GM21576 (cell line): ENCODE measurements around the gene UBE2A.

Source experiments
- ATAC-seq: cut with Tn5 transposase; IDR thresholded peaks from one replicate; pipeline ENCODE4 v1.9.1; 2021; ENCODE audit warnings: mild to moderate bottlenecking, moderate library complexity; ENCODE audit not compliant: unreplicated experiment

Gene UBE2A

DNA sequence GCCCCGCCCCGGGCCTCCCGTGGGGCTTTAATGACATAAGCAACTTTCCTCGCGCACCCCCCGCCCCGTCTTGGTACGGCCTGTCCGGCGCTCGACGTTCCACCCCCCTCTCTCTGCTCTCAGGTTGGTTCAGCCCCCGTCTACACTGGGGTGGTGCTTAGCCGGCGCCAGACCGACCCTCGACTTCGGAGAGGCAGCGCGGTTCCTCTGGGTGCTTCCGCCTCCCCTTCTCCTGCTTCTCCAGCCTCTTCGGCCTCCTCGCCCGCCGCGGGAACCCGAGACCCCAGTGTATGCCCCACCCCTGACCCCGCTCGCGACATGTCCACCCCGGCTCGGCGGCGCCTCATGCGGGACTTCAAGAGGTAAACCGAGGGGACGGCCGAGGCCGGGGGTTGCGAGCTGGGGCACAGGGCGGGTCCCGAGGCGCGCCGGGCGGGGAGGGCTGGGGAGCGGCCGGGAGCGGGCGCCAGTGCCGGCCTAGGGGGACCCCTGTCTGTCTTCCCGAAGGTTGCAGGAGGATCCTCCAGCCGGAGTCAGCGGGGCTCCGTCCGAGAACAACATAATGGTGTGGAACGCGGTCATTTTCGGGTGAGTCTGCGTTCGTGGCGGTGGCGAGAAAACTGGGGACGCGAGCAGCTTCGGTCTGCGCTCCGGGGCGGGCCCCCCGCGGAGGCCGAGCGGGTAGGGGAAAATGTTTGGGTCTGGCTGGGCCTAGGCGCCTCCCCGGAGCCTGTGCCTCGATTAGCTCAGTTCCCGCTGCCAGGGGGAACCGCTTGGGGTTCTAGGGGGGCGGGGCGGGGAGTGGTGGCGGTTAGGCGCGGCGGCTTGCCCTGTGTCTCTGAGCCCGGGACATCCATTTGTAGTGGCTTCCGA lies at the start of gene UBE2A:
Gene UBE2A, plus strand, starts transcription at position 170 of the 873 bp plus-strand sequence. Its CDS starts 149 bp downstream, at position 319.
- peak; percentile 75 for ATAC-seq

DNA sequence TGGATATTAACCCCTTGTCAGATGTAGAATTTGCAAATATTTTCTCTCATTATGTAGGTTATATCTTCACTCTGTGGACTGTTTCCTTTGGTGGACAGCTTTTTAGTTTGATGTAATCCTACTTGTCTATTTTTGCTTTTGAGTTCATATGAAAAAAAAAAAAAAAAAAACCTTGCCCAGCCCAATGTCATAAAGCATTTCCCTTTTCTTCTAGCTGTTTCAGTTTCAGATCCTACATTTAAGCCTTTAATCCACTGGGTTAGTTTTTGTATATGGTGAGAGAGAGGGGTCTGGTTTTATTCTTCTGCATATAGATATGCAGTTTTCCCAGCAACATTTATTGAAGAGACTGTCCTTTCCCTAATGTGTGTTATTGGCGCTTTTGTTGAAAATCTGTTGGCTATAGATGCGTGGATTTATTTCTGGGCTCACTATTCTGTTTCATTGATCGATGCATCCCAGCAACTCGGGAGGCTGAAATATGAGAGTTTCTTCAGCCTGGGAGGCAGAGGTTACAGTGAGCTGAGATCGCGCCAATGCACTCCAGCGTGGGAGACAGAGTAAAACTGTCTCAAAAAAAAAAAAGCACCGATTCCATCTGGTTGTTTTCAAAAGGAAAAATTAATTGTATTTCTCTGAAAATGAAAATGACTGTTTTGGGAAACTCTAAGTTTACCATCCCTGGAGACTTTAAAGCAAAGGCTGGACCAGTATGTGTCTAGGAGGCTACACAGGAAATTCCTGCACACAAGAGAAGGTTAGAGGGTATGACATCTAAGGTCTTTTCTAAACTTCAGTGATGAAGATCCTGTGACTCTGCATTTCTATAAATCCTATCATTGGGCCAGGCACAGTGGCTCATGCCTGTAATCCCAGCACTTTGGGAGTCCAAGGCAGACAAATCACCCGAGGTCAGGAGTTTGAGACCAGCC lies 44.8 kb upstream of the UBE2A start:
- no peak for ATAC-seq

DNA sequence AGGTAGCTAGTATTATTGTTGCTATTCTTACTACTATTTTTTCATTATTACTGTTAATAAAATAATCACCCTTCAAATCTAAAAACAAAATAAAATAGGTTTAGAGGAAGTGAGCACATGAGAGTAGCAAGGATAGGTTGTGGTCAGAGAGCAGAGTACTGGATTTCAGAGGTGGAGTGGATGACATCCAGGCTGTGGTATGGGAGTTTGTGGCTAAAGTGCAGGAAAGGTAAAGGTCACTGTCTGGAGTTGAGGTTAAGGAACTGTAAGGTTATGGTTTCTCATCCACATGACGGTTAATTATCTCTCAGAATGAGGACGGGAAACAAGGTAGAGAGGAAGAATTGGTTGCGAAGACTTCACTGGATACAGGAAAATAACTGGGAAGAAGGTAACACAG lies 36.9 kb upstream of the UBE2A start:
- no peak for ATAC-seq

DNA sequence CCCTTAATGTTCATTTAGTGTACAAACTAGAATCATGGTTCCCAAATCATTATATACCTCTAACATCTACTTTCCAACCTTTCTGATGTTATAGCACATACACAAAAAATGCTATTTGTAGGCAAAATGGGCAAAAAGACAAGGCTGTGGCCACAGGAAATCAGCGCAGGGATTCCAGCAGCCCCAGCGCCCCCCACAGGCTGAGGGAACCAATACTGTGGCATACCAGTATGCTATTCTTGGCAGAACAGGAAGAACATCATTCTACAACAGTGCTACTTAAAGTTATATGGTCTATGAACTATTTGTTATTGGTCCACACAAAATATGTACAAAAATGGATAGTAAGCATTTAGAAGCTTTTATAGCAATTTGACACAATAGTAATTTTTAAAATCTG lies 34.5 kb upstream of the UBE2A start:
- ATAC-seq = no peak

DNA sequence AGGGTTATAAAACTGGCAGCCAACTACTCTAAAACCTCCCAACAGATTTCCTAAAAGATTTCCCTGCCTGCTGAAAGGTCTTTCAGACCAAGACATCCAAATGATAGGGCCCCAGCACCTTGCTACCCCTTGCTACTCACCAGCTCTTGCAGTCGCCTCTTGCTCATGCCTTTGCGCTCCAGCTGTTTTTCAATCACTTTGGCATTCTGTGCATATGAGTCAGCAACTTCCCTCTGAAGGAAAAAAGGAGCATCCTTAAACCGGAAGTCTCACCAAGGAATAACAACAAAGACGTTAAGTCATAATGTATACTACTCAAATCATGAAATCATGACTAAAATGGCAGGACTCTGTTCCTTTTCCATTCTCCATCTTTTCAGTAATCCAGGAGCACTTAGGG lies 33.2 kb upstream of the UBE2A start:
- no peak for ATAC-seq

DNA sequence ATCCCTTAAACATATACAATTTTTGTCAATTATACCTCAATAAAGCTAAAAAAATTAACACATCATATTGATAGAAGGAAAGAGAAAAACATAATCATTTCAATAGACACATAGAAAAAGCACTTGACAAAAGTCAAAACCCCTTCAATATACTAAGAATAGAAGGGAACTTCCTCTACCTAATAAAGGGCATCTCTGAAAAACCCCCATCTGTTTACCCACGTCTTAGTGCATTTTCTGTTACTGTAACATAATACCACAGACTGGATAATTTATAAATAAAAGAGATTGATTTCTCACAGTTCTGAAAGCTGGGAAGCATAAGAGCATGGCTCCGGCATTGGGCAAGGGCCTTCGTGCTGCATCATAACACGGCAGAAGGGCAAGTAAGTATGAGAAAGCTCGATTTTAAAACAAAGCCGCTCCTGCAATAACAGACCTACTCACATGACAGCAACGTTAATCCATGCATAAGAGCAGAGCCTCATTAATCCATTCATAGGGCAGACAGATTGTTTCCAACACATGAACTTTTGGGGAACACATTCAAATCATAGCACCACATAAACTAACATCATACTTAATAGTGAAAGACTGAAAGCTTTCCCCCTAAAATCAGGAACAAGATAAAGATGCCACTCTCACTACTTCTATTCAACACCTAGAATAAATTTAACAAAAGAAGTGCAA lies 24.9 kb upstream of the UBE2A start:
- peak; percentile 53 for ATAC-seq

DNA sequence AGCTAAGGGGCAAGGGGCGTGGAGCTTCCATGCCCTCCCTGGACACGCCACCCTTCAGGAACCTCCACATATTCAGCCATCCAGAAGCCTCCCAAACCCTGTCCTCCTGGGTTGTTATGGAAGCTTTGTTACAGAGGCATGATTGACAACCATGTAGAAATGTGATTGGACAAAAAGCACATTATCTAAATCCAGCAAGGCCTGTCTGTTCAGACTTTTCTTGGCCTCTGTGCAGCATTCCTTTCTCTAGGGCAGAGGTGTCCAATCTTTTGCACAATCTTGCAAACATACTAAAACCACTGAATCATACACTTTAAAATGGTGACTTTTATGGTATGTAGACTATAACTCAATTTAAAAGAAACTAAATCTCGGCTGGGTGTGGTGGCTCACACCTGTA lies 21.9 kb upstream of the UBE2A start:
- ATAC-seq = no peak

DNA sequence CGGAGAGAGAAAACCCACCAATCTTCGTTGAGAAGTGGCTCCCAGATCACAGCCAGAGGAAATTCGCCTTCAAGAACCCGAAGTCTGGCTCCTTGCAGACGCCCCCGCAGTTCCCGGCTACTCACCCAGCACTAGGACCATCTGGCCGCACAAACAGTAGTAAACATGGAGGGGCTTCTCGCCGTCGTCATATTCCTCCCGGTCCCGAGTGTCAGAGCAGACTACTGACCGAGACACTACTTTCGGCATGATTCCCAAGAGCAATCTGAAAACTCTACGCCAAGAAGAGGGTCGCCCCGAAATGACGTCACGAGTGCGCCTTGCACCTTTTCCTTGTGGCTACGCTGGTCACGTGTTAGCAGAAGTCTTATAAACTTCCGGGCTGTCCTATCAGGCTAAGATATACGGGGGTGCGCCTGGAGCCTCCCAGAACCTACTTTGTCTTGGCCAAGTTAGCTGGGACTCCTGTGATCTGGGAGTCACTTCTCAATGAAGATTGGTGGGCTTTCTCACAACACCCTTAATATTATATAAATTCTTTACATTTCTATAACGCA lies 9.2 kb upstream of the UBE2A start, which contains the start of gene STEEP1:
Gene STEEP1, minus strand, starts transcription at position 303 of the 557 bp plus-strand sequence. Its CDS starts 54 bp downstream, at position 249.
- peak; percentile 91 for ATAC-seq

DNA sequence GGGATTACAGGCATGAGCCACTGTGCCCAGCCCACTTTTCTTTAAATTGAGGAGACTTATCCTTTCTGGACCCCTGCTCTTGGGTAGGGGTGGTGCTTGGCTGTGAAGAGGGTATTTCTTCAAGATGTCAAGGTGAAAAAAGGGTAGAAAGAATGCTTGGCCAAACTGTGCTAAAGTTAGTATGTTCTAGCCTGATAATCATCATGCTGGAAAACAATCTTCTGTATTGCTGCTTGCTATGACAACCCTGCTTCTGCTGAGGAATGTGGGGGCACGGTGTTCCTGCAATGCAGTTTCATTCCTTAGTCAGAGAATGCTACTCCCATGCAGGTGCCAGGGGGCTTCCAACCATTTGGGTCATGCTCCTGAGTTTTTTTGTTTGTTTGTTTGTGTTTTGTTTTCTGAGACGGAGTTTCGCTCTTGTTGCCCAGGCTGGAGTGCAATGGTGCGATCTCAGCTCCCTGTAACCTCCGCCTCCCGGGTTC lies 4.0 kb upstream of the UBE2A start:
- no peak for ATAC-seq

DNA sequence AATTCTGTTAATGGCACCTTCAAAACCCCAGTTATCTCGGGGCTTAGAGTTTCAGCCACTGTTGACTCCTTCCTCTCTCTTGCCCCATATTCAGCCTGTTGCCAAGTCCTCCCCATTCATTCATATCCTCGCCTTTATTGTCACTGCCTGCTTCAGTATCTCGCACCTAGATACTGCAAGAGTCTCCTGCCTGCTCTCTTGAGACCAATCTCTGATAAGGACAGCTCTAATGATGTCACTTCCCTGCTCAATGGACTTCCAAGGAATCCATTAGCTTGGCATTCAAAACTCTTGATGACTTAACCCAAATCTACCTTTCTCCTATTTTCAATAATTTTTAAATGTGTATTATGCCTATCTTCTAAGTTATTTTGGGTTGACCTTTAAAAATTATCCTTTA lies 1.1 kb upstream of the UBE2A start:
- ATAC-seq = no peak

DNA sequence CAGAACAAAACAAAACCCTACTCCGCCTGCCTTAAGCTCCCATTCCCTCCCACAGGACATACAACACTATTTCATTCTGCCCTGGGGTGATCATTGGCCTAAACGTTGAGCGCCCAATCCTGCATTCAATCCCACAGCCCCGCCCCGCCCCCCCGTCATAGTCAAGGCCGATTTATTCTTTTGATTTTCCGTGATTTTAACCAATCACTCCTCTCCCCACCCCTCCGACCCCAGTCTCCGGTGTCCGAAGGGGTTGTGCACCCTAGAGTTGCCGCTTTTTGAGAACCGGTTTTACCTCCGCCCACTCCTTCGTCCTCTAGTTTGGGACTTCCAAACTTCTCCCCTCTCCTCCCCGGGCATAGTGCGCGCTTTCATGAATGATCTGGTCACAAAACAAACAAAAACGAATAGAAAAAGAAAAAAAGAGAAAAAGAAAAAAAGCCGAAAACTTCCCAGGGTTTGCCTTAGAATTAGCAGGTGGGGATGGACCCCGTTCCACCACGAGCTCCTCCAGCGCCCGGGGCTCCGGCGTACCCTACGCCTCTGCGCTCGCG lies 446 bp upstream of the UBE2A start:
- peak; percentile 8 for ATAC-seq

DNA sequence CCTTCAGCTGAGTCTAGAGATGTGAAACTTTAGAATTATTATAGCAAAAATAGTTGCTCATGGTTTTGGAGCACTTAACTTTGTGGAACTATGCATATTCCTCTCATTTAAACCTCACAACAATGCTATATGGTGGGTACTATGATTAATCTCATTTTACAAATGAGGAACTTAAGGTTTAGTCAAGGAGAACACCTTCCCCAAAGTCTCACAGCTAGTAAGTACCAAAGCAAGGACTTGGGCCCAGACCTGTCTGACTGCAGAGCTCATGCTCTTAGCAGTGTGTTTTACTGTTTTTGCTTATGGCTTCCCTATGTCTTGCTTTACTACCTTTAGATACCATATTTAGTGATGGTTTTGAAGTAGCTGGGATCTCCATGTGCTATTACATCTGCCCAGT lies 5.1 kb downstream of the UBE2A start:
- ATAC-seq = no peak

DNA sequence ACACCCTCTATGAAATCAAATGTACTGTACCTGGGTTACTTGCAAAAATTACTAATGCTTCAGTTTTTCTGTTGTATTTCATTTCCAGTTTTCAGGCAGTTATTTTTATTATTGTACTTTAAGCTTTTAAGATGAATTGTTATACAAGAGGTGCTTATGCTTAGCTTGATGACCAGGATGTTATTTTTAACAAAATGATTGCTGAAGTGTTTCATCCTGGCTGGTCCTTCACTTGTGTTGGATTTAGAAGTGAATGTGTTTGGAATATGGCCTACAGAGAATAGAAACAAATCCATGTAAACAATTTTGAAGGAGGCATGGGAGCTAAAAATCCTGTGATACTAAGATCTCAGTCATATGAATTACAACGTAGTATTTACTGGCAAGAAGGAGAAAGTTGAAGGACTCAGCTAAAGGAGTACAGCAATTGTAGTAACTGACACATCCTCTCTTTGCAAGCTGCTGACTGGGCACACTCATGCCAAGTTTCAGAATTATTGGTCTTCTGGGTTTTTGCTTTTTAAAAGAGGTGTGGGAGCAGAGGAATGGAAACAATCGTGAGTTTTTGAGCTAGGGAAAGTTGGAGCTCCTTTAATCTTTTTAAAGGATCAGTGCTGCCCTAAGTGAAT lies 9.2 kb downstream of the UBE2A start:
- ATAC-seq = no peak

DNA sequence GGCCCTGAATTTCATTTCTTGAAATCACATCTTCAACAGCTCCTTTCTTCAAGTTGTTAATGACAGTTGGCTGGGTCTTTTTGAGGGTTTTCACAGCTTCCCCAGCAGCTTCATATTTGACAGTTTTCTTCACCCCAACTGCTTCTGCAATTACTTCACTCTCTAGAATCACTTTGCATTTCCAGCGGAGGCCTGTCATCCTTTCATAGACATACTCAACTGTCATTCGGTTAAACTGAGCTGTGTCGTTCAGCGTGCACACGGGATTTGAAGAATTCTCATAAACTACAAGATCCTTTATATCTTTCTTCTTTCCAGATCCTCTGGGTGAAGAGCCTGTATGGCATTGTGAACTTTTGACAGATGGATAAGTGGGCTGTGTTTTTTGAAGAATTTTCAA lies 15.4 kb downstream of the UBE2A start:
- ATAC-seq = no peak

DNA sequence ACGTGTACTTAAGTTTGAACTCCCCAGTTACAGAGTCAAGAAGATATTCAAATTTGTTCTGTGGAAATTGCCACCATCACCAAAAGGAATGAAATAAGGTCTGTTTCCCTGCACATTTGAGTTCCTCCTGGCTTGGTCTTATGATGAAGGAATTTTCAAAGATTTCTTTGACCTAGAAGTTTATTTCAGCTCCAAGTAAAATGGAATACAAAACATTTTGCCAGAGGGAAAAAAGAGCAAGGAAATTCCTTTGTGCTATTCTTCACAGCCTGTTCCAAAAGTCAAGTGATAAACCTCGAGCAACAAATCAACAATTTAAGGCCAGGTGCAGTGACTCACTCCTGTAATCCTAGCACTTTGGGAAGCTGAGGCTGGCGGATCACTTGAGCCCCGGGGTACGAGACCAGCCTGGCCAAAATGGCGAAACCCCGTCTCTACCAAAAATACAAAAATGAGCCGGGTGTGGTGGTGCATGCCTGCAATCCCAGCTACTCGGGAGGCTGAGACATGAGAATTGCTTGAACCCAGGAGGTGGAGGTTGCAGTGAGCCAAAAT lies 28.4 kb downstream of the UBE2A start:
- no peak for ATAC-seq

DNA sequence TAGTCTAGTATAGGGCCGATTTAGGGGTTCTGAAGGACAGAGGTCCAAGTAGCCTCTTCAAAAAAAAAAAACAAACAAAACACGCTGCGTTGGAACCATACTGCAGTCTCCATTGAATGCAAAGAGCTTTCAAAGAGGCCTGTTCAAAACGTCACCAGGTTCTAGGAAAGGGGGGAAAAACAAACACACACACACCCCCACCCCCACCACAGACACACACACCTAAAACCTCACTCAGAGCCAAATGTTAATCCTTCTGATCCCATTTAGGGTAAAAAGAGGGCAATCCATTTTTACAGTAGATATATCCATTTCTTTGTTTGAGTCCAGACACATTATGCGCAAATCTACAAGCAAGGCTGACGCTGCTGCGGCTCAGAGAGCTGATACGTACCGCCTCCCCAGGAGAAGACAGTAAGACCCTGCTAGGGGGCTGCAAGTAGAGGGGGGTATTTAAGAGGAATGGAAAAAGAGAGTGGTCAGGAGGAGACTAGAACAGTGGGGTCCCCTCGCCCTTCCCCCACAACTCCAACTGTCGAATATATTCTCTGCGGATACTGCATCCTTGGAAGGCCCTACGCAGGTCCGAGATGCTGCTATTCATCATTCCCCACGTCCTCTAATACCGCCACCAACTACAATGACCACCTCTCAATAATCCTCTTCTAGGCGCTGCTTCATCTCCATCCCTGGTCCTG lies 30.6 kb downstream of the UBE2A start:
- no peak for ATAC-seq

DNA sequence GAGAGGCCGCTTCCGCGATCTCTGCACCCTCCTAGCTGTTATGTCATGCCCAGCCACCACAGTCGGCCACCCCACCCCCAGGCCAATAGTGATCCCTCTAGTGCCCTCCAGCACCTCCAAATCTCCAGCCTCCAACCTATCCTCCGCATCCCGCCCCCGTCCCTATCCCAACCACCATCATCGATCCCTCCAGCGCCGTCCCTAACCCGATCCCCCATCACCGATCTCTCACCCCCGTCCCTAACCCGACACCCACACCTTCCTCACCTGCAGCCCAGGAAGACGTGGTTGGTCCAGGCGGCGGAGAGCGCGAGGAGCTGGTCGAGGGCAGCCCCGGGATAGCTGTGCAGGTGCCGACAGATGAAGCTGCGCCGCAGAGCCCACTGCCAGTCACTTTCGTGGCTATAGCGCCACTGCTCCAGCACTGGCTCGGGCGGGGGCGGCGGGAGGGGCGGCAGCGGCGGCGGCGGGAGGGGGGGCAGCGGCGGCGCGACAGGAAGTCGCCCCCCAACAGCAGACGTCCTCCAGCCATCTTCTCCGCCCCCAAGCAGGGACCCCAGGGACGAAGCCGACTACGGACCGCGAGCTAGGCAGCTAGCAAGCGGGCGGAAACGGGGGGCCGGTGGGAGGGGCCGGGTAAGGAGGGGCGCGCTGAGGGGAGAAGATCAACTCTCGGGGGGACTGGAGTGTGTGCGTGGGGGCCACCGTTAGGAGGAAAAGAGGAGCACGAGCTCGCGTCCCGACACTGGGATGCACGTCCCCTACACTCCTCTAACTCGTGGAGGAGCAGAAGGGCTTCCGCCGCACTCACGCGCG lies 31.3 kb downstream of the UBE2A start:
- peak; percentile 27 for ATAC-seq
